H1 (cell line): ENCODE measurements around the gene TEAD4. TPM values are rescaled to one million over a fixed set of nuclear protein-coding genes. Genes with fewer than 3 reads are reported as not detected.

Experiments
- CTCF ChIA-PET: fragments of 300-600 bp; sonication (Branson Sonifier 250); formaldehyde crosslinking; loops from one replicate; lab custom pipeline; 2021; ENCODE audit not compliant: partially characterized antibody; lab: Charles Lee
- POLR2A ChIA-PET: fragments of 300-600 bp; sonication (Branson Sonifier 250); formaldehyde crosslinking; loops from one replicate; lab custom pipeline; 2021; ENCODE audit warnings: inconsistent platforms; ENCODE audit not compliant: partially characterized antibody; lab: Charles Lee
- DNase-seq, 2 experiments: peaks; one replicate each; pipeline versions ENCODE4 v3.0.0 to v3.0.0-alpha.2; 2010 to 2022; ENCODE audit warnings: low spot score in 2 of 2, low read depth in 1 of 2, mixed read lengths in 1 of 2
- FAIRE-seq: peaks from 2 replicates; lab custom pipeline; 2011; peaks lifted over from hg19 to GRCh38; lab: Jason Lieb, UNC
- H2AFZ ChIP-seq: 2 replicates; pipeline ENCODE4 v1.8.1; 2012; ENCODE audit warnings: low read length, inconsistent platforms
- H2AK5ac ChIP-seq: 2 replicates; pipeline ENCODE4 v1.6.1; 2013; ENCODE audit warnings: low read depth, low read length
- H2BK120ac ChIP-seq: replicated peaks from 2 replicates; pipeline ENCODE3; 2013; ENCODE audit warnings: low read depth, low read length, inconsistent platforms
- H2BK12ac ChIP-seq: 2 replicates; pipeline ENCODE4 v1.6.1; 2013; ENCODE audit warnings: low read depth, low read length
- H2BK15ac ChIP-seq: 2 replicates; pipeline ENCODE4 v1.6.1; 2013; ENCODE audit warnings: low read length
- H2BK20ac ChIP-seq: 2 replicates; pipeline ENCODE4 v1.6.1; 2013; ENCODE audit warnings: low read length
- H2BK5ac ChIP-seq: 2 replicates; pipeline ENCODE4 v1.6.1; 2013; ENCODE audit warnings: low read depth, low read length
- H3K14ac ChIP-seq: 2 replicates; pipeline ENCODE4 v1.6.1; 2013; ENCODE audit warnings: inconsistent platforms; ENCODE audit not compliant: insufficient read length
- H3K18ac ChIP-seq: 2 replicates; pipeline ENCODE4 v1.6.1; 2013; ENCODE audit warnings: low read length; ENCODE audit errors: extremely low read depth
- H3K23ac ChIP-seq: 2 replicates; pipeline ENCODE4 v1.6.1; 2013; ENCODE audit warnings: inconsistent platforms; ENCODE audit not compliant: insufficient read length
- H3K23me2 ChIP-seq: 2 replicates; pipeline ENCODE4 v1.6.1; 2013; ENCODE audit warnings: low read depth, low read length
- H3K27ac ChIP-seq: 2 replicates; pipeline ENCODE4 v1.6.1; 2011; ENCODE audit warnings: low read depth, low read length, inconsistent platforms
- H3K27me3 ChIP-seq, 4 experiments: replicated peaks in 1 of 4; 1 replicate in 1 of 4; 2 replicates in 3 of 4; pipeline versions ENCODE4 v1.6.1 to v1.8.1; 2011 to 2013; ENCODE audit warnings: low read length in 3 of 4, mild to moderate bottlenecking in 3 of 4, inconsistent platforms in 2 of 4, mixed read lengths in 2 of 4, moderate library complexity in 1 of 4; ENCODE audit not compliant: control insufficient read depth in 3 of 4, insufficient read depth in 3 of 4; ENCODE audit errors: extremely low read depth in 1 of 4
- H3K36me3 ChIP-seq, 4 experiments: 2 replicates each; pipeline versions ENCODE4 v1.6.1 to v1.8.1; 2011 to 2013; ENCODE audit warnings: mild to moderate bottlenecking in 4 of 4, low read length in 3 of 4, moderate library complexity in 2 of 4, control low read depth in 1 of 4, inconsistent platforms in 1 of 4; ENCODE audit not compliant: insufficient read depth in 4 of 4, control insufficient read depth in 2 of 4
- H3K4ac ChIP-seq: replicated peaks from 2 replicates; pipeline ENCODE3; 2013; ENCODE audit warnings: low read length, low read depth, mixed read lengths, inconsistent platforms; ENCODE audit not compliant: insufficient read length
- H3K4me1 ChIP-seq, 4 experiments: replicated peaks in 1 of 4; 1 replicate in 1 of 4; 2 replicates in 3 of 4; pipeline versions ENCODE4 v1.6.1 to v1.8.1; 2011 to 2013; ENCODE audit warnings: low read length in 3 of 4, inconsistent platforms in 2 of 4, mixed read lengths in 1 of 4; ENCODE audit not compliant: insufficient read depth in 4 of 4, control insufficient read depth in 3 of 4
- H3K4me2 ChIP-seq, 2 experiments: 2 replicates each; pipeline versions ENCODE4 v1.6.1 to v1.8.1; 2011 to 2013; ENCODE audit warnings: low read depth in 2 of 2, low read length in 2 of 2, control low read depth in 1 of 2, inconsistent platforms in 1 of 2, mild to moderate bottlenecking in 1 of 2; ENCODE audit not compliant: insufficient read depth in 1 of 2
- H3K4me3 ChIP-seq, 4 experiments: fragments of 200-600, 300-600 bp in 1 of 4; sonication (generic), shearing (Covaris generic), sonication (Bioruptor Twin) in 1 of 4; 2 replicates each; pipeline versions ENCODE4 v1.5.1 to v1.8.1; 2011 to 2016; ENCODE audit warnings: low read length in 4 of 4, low read depth in 3 of 4, control low read depth in 2 of 4, inconsistent platforms in 2 of 4, mild to moderate bottlenecking in 2 of 4, mixed read lengths in 1 of 4, moderate library complexity in 1 of 4; ENCODE audit not compliant: insufficient read depth in 2 of 4; ENCODE audit errors: extremely low read depth in 1 of 4
- H3K56ac ChIP-seq: replicated peaks from 2 replicates; pipeline ENCODE3; 2013; ENCODE audit warnings: low read depth, mild to moderate bottlenecking, mixed read lengths, low read length, inconsistent platforms; ENCODE audit not compliant: insufficient read length
- H3K79me1 ChIP-seq: 2 replicates; pipeline ENCODE4 v1.6.1; 2013; ENCODE audit warnings: low read depth, low read length, control low read depth
- H3K79me2 ChIP-seq, 2 experiments: 2 replicates each; pipeline versions ENCODE4 v1.6.1 to v1.8.1; 2012 to 2013; ENCODE audit warnings: low read length in 2 of 2, mild to moderate bottlenecking in 2 of 2, inconsistent platforms in 1 of 2; ENCODE audit not compliant: insufficient read depth in 2 of 2, control insufficient read depth in 1 of 2
- H3K9ac ChIP-seq, 4 experiments: replicated peaks in 1 of 4; 1 replicate in 1 of 4; 2 replicates in 3 of 4; pipeline versions ENCODE4 v1.6.1 to v1.8.1; 2011 to 2013; ENCODE audit warnings: low read depth in 3 of 4, low read length in 3 of 4, control low read depth in 2 of 4, mild to moderate bottlenecking in 2 of 4, moderate library complexity in 2 of 4, inconsistent platforms in 1 of 4; ENCODE audit errors: extremely low read depth in 1 of 4
- H3K9me3 ChIP-seq, 2 experiments: 2 replicates each; pipeline versions ENCODE4 v1.6.1 to v1.8.1; 2012 to 2013; ENCODE audit warnings: mild to moderate bottlenecking in 2 of 2, moderate library complexity in 2 of 2, control low read depth in 1 of 2, inconsistent platforms in 1 of 2, low read depth in 1 of 2, low read length in 1 of 2, mixed read lengths in 1 of 2; ENCODE audit not compliant: insufficient read depth in 2 of 2
- H4K20me1 ChIP-seq, 2 experiments: replicated peaks in 1 of 2; 2 replicates each; pipeline versions ENCODE3 to v1.8.1; 2011 to 2013; ENCODE audit warnings: inconsistent platforms in 2 of 2, low read length in 2 of 2, mild to moderate bottlenecking in 1 of 2; ENCODE audit not compliant: insufficient read depth in 2 of 2, control insufficient read depth in 1 of 2
- H4K5ac ChIP-seq: 2 replicates; pipeline ENCODE4 v1.6.1; 2013; ENCODE audit warnings: low read length, low read depth, mixed read lengths, inconsistent platforms; ENCODE audit not compliant: insufficient read length
- H4K8ac ChIP-seq: 2 replicates; pipeline ENCODE4 v1.8.0; 2013; ENCODE audit warnings: mild to moderate bottlenecking, moderate library complexity, low read length, inconsistent platforms; ENCODE audit not compliant: insufficient read depth; ENCODE audit errors: extremely low read depth
- H4K91ac ChIP-seq: replicated peaks from 2 replicates; pipeline ENCODE3; 2013; ENCODE audit warnings: low read length, mixed read lengths, inconsistent platforms; ENCODE audit not compliant: insufficient read length
- ASH2L ChIP-seq: fragments of 200-600, 300-600 bp; sonication (generic); IDR thresholded peaks from one replicate; pipeline ENCODE4 v1.7.1; 2017; ENCODE audit warnings: low read length
- CTCF ChIP-seq, 3 experiments: IDR thresholded peaks; 1 replicate in 2 of 3; 2 replicates in 1 of 3; pipeline versions ENCODE4 v1.5.1 to v1.6.1; 2011; ENCODE audit warnings: low read length in 3 of 3, mild to moderate bottlenecking in 3 of 3, inconsistent platforms in 2 of 3, low read depth in 1 of 3, moderate library complexity in 1 of 3; ENCODE audit not compliant: insufficient read depth in 1 of 3; ENCODE audit errors: control extremely low read depth in 1 of 3
- RAD21 ChIP-seq, 2 experiments: IDR thresholded peaks in 1 of 2; conservative IDR thresholded peaks in 1 of 2; 2 replicates each; pipeline ENCODE4 v1.6.1; 2011; ENCODE audit warnings: low read depth in 2 of 2, low read length in 2 of 2, improper control_type of control experiment in 1 of 2, inconsistent platforms in 1 of 2, mild to moderate bottlenecking in 1 of 2, moderate library complexity in 1 of 2
- WGBS, 2 experiments: shearing (Covaris generic) in 1 of 2; methylation state at CpG; one replicate each; pipeline versions ENCODE4 v1.1.6 to v1.1.7; 2013 to 2015; ENCODE audit warnings: low lambda C conversion rate in 2 of 2, mixed read lengths in 2 of 2, inconsistent platforms in 1 of 2, low coverage in 1 of 2, missing lambda C conversion rate in 1 of 2; ENCODE audit not compliant: insufficient replicate concordance in 2 of 2, insufficient coverage in 1 of 2, insufficient read length in 1 of 2; ENCODE audit errors: extremely low coverage in 1 of 2, missing lambda C conversion rate in 1 of 2; 5-methylcytosine and 5-hydroxymethylcytosine counted together
- polyA plus RNA-seq, 7 experiments: library from polyadenylated mRNA; depleted of rRNA in 3 of 7; stranded (reverse) in 5 of 7; unstranded in 2 of 7; fragments of >200 nt in 5 of 7; fragments of 200-250 nt in 2 of 7; gene quantifications; 1 replicate in 5 of 7; 2 replicates in 1 of 7; 4 replicates in 1 of 7; pipeline versions ENCODE4 v1.2.1 to v1.2.3, GENCODE V29; 2011 to 2013; ENCODE audit warnings: missing spikeins in 2 of 7, mixed read lengths in 2 of 7
- total RNA-seq: library from RNA; stranded (reverse); fragmentation: NEBNext Ultra II Directional; extraction: Animal tissue kit (Norgen Biotek cat#: 25700); gene quantifications from 2 replicates; pipeline ENCODE4 v1.2.1, GENCODE V29; 2021

Gene TEAD4
- total and polyA plus RNA-seq, 2 of the 8 experiments (the other 6 are each of a cell fraction or from before 2014, with no cell fraction given): 56.7 to 116 TPM

DNA sequence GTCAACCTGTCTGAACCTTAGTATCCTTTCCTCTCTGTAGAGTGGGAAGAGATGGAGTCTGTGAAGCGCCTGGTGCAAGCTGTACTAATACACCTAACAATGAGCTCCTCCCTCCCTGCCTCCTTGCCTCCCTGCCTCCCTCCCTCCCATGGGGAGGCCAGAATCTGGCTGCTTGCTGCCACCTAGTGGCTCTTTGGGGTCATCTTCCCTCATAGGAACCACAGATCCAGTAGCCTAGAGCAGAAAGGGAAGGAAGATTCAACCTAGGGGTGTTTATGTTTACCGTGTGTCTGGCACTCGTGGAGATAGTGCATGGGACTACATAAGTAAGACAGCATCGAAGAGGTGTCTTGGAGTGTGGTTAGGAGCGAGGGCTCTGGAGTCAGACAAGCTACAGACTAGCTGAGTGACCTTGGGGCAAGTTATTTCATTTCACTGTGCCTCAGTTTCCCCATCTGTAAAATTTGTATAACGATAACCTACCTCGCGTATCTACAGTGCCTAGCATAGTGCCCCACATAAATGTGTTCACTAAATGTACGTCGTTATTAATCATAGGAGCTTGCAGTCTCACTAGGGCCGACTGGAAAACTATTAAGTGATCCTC lies 82.5 kb downstream of the TEAD4 start:
- TF ChIP-seq RAD21 (IDR thresholded peaks at IDR 0.05 in 1 of 2, conservative IDR thresholded peaks at IDR 0.05 in 1 of 2; ENCODE audit: low read depth in 2 of 2, low read length in 2 of 2): peak; percentile 69 to 74
- TF ChIP-seq CTCF (IDR thresholded peaks at IDR 0.05; ENCODE audit: control extremely low read depth in 1 of 3, insufficient read depth in 1 of 3, low read depth in 1 of 3, low read length in 3 of 3): peak; percentile 61 to 79 (median 79)
- TF ChIP-seq ASH2L: no peak
- no peak overlapping the region for H3K27ac ChIP-seq
- no peak overlapping the region for H2AK5ac ChIP-seq
- H4K20me1 ChIP-seq: peaks cover 0 to 11% of the 10 kb centered on the region in 2 experiments
- no peak overlapping the region for H3K4me2 ChIP-seq
- no peaks in the 10 kb centered on the region; a peak in 1 of 7 replicates for H3K4me1 ChIP-seq
- no peaks in the 10 kb centered on the region for H3K79me2 ChIP-seq
- no peak overlapping the region for H3K18ac ChIP-seq
- ChIA-PET POLR2A (no interaction called here), CTCF (interaction anchor here (0.6 to 2.8 kb wide), 34 partner anchors 7 to 258 kb away, joined by 3 to 14 read pairs (median 5); partner anchors contain the start of gene TEX52)
- no peak overlapping the region for H2BK12ac ChIP-seq
- H3K23ac ChIP-seq: no peak overlapping the region
- H3K23me2 ChIP-seq: no peaks in the 10 kb centered on the region
- no peaks in the 10 kb centered on the region for H3K9me3 ChIP-seq
- no peak overlapping the region for H2BK120ac ChIP-seq
- no peak overlapping the region for H3K4me3 ChIP-seq
- H3K36me3 ChIP-seq: peaks cover 14 to 35% (median 22%) of the 10 kb centered on the region in 4 experiments; a peak in 7 of 8 replicates
- H4K91ac ChIP-seq: no peak overlapping the region
- H4K8ac ChIP-seq: peak overlapping the region; percentile 51; the same call in 1 of the 2 replicates
- no peak overlapping the region for H3K14ac ChIP-seq
- H2BK5ac ChIP-seq: no peak overlapping the region
- DNase-seq (peak; percentile 34 to 69), FAIRE-seq (peak; percentile 86)
- H3K27me3 ChIP-seq: no peaks in the 10 kb centered on the region
- no peak overlapping the region for H3K9ac ChIP-seq
- H3K79me1 ChIP-seq: no peaks in the 10 kb centered on the region
- WGBS, 2 experiments: 86% methylated on average over 11 of the region's 11 CpGs; no CpG with 5 or more reads in 1 of the 2 experiments
- H2AFZ ChIP-seq: no peak overlapping the region
- no peak overlapping the region for H3K4ac ChIP-seq
- H3K56ac ChIP-seq: no peak overlapping the region
- H2BK20ac ChIP-seq: no peak overlapping the region
- H2BK15ac ChIP-seq: no peak overlapping the region
- H4K5ac ChIP-seq: no peak overlapping the region
